Suppressor macrophage (primary cell): Measurements from ENCODE around the gene ROR1.

ENCODE experiments used
- DNase-seq, 4 experiments: peaks; one replicate each; pipeline ENCODE4 v3.0.0-alpha.2; 2020 to 2022

Gene ROR1

GRCh38 chr1:63886340-63886739 is 112.5 kb downstream of the ROR1 start:
- DNase-seq = no peak

- no peak for DNase-seq
Observed at GRCh38 chr1:63887809-63888208, 114.0 kb downstream of the ROR1 start.

GRCh38 chr1:63888984-63889383 is 115.2 kb downstream of the ROR1 start:
- peak in 3 of 4 experiments; percentile 11 to 46 (median 17) for DNase-seq

GRCh38 chr1:63890468-63890867 is 116.7 kb downstream of the ROR1 start:
- no peak for DNase-seq

GRCh38 chr1:63891060-63891690 is 117.4 kb downstream of the ROR1 start:
- DNase-seq = no peak

- DNase-seq = no peak
Observed at GRCh38 chr1:63892632-63893395, 119.0 kb downstream of the ROR1 start.

GRCh38 chr1:63893976-63894375 is 120.2 kb downstream of the ROR1 start:
- DNase-seq = no peak

DNA sequence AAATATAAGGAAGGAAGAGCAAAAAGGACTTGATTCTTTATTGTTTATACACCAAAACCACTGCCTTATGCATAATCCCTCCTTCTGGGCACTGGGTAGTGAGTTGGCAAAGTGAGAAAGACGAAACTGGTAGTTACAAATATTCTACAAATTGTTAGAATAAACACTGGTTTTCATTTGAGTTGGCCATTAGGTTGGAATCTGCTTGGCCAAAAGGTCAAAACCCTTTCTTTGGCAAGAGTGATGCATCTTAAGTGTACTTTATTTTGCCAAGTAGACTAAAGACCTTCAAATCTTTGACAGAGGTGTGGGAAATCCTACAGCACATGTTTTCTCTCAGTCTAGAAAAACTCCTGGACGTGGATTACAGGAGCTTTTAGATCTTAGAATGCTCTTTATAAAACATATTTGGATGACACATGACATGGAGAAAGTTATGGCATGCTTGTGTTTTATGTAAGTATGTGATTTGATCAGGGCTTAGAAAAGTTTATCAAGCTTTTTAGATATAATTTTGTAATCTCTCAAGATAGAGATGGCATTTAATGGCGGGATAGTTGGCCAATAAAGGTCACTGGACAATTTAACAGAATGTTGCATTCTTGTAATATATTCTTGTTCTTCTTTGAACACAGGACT is 120.9 kb downstream of the ROR1 start:
- DNase-seq = no peak

- DNase-seq = no peak
Observed at GRCh38 chr1:63896755-63897154, 122.9 kb downstream of the ROR1 start.

DNA sequence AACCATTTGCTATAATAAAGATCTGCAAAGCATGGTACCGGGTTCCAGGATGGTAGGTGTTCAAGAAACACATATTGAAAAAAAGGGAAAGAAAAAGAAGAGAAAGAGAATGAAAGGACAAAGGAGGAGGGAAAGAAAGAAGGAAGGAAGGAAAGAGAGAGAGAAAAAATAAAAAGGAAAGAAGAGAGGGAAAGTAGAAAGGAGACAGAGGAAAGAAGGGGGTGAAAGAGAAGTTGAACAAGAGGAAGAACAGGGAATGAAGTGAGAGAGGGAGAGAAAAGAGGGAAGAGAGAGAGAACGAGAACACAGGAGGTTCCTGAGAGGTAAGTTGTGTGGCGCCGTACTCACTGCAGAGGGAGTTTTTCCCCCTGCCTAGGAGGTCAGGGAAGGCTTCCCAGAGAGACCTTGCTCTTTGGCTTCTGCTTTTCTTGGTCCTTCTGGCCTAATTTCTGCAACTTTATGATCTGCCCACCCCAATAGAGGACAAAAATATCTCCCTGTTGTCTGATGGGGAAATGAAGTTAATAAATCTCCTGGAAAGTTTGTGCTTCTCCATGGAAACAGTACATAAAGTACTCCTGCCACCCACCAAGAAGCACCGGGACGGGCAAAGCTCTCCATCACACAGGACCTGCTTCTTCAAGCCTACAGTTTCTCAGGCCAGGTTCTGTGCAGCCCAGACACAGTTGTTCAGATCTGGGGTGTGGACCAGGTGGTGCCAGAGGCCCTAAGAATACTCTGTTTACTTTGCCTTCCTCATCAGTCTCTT is 124.8 kb downstream of the ROR1 start:
- no peak for DNase-seq

- DNase-seq = no peak
Observed at GRCh38 chr1:63901094-63901493, 127.3 kb downstream of the ROR1 start.

DNA sequence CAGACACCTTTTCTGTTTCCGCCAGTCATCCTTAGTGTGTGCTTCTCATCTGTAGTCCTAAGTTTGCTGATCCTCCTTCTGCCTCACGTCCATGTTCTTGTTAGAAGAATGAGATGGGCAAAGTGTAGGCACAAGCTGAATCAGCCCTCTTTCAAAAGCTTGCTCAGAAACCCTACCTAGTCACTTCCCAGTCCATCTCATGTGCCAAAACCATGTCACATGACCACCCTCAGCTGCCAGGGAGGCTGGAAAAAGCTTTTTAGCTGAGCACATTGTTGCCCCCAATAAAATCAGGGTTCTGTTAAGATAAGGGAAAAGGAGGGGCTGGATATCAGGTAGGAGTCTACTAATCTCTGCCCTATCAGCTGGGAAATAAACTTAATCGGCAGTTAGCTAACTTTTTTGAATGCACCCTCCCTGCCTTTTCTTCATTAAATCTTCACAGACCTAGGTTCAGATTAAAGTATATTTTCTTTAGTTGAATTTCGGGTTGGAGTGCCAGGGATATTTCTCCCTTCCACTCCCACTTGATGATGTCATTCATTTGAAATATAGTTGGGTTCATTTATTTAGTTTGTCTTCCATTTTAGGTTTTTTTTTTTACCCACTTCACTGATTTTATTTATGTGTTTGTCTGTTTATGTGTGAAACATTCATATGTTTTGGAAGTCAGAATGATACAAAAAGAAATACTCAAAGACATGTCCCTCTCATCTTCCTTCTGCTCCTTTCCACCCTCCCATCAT is 129.2 kb downstream of the ROR1 start:
- peak in 1 of 4 experiments; percentile 8 for DNase-seq

GRCh38 chr1:63903947-63904610 is 130.3 kb downstream of the ROR1 start:
- no peak for DNase-seq

DNA sequence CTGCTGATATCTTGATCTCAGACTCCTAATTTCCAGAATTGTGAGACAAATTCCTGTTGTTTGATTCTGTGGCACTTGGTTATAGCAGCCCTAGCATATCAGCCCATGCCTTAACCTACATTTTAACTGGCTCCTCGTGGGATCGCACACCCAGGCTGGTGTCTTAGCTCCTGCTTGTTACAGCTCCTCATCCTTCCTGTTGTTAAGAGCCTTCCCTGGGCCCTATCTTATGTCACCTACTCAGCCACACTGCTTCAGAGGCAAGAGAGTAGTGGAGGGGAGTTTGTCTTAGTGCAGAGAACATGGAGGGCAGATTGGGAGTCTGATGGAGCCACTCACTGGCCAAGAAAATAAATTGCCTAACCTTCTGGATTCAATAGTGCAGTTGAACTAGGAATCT is 131.0 kb downstream of the ROR1 start:
- no peak for DNase-seq

DNA sequence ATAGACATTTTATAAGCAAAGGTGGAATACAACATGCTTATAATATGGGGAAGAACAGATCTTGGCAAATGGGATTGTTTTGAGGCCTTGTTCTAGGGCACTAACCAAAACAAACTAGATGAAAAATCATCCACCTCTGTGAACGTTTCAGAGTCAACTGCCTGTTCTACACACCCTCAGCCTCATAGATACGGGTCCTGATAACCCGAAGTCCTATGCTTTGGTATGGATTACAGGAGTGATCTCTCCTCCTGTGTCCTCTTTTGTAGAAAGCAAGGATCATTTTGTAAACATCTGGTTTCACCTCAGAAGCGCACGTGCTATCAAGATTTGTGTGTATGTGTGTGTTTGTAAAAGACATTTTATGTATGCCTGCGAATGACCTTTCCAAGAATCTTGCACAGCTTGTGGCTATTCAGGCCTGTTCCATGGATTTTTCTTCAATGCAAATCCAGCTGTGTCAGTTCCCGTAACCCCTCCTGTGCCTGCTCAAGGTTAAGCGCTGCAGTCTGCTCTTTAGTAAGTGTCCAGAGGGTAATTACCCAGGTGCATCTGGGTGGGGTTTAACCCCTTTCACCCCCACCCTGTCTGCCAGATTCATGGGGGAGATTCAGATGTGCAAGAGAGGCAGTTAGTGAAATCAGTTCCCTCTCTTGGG is 132.4 kb downstream of the ROR1 start:
- DNase-seq = no peak

GRCh38 chr1:63907051-63907450 is 133.2 kb downstream of the ROR1 start:
- DNase-seq = no peak

- no peak for DNase-seq
Observed at GRCh38 chr1:63908016-63908415, 134.2 kb downstream of the ROR1 start.

- DNase-seq = no peak
Observed at GRCh38 chr1:63909526-63909925, 135.7 kb downstream of the ROR1 start.

- DNase-seq = no peak
Observed at GRCh38 chr1:63911049-63911448, 137.2 kb downstream of the ROR1 start.

DNA sequence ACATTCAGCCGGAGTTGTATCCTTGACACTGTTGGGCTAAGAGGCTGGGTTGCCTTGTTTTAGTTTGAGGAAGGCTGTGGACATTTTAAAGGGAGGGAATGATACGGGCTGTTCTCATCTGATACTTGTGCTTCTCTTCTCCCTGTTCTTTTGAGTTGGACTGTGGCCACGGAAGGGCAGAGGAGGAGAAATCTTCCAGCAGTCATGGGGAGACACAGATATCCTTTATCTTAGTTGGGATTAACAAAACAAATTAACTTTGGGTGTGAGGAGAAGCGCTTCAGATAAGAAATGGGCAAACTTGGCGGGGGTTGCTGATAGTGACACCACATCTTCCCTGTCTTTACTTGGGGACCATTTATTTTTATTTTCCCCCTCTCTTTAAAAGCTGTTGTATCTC is 138.8 kb downstream of the ROR1 start:
- DNase-seq = no peak

DNA sequence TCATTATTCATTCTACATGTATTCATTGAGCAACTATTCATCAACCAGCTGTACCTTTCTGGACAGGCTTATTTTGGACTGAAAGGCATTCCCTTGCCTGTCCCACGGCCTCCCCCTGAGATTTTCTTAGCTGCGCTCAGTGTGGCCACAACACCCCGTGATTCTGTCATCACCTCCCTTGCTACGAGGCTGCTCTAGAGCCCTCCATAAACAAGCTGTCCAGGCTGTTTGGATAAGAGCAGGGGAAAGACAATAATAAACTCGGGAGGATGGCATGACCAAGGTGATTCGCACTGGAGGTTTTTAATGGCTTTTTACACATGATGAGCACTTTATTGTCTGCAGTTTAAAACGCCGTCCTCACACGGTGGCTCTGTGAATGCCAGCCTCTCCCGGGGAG is 139.7 kb downstream of the ROR1 start:
- no peak for DNase-seq
